NT2/D1 (cell line): ENCODE results near the gene KCNS3.

Experiments used
- YY1 ChIP-seq: IDR thresholded peaks from 2 replicates; pipeline ENCODE4 v1.6.1; 2011; ENCODE audit not compliant: insufficient read length, insufficient read depth
- ZNF274 ChIP-seq: IDR thresholded peaks from 2 replicates; pipeline ENCODE4 v1.6.1; 2011; ENCODE audit warnings: mild to moderate bottlenecking, low read depth, low read length

GRCh38 chr2:17969661-17970060 lies 91.2 kb downstream of the KCNS3 start:
- no peak for TF ChIP-seq YY1
- TF ChIP-seq ZNF274 = no peak
